OCI-LY1 (cell line): ENCODE data around the gene VPS72.

ENCODE experiments used
- CTCF ChIP-seq: fragments of 200-600 bp; sonication (generic), shearing (Covaris generic); IDR thresholded peaks from 2 replicates; pipeline ENCODE4 v1.5.1; 2017; ENCODE audit warnings: mild to moderate bottlenecking, antibody characterized with exemption, low read length, moderate library complexity, mixed read lengths
- EZH2 ChIP-seq: fragments of 200-600 bp; sonication (generic), shearing (Covaris generic); IDR thresholded peaks from 2 replicates; pipeline ENCODE4 v1.8.0; 2017; ENCODE audit warnings: borderline replicate concordance, mixed run types, mild to moderate bottlenecking, antibody characterized with exemption, low read length, moderate library complexity, mixed read lengths

- TF ChIP-seq CTCF: no peak
- no peak for TF ChIP-seq EZH2
These were observed 32.9 kb downstream of the VPS72 start for GRCh38 chr1:151157067-151157531.
